ENCODE results near the gene USH2A.

DNA sequence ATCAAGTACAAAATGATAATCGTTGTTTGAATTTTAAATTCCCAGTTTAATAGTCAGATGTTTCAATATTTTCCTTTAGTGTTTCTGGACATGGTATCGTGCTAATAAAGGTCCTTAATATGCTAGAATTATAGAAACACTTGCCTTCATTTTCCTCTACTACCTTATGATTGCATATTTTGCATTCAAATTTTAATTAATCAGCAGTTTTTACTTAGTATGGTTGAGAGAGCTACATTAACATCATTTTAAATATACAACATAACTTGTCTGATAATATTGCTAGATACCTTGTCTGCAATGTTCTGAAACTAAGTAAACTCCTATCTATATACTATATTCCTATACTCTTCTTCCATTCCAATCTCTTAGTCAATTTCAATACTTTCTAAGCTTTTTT, 66.3 kb downstream of the USH2A start:
- TF ChIP-seq EZH2phosphoT487 (IDR thresholded peaks at IDR 0.05; ENCODE audit: insufficient read depth, low read depth) (no peak), EZH2 (IDR thresholded peaks at IDR 0.05; ENCODE audit: insufficient read depth, poor library complexity, severe bottlenecking) (no peak)

Measured in GM23248 (cell line).